ENCODE results near the gene RAD21L1. TPM values are rescaled to one million over a fixed set of nuclear protein-coding genes. Genes with fewer than 3 reads are reported as not detected.
"Not testable (repeated sequence)": the region's sequence is repeated elsewhere in the genome, so short reads cannot be mapped to it uniquely, and the experiment has no call there.

The RAD21L1 gene
- total RNA-seq, 3 donors from 2014 or later, result not detected

DNA sequence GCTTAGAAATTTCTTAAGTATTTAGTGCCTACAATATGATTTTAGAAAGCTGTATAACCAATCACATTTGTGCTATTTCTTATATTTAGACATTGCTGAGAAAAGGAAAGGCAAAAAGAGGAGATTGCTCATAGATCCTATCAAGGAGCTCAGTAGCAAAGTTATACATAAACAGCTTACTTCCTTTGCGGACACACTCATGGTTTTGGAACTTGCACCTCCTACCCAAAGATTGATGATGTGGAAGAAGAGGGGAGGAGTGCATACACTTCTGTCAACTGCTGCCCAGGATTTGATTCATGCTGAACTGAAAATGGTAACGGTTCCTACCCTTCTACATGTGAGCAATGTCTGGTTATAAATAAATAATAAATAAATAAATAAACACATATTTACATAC is 16.7 kb downstream of the RAD21L1 start:
- intact Hi-C loops (cut with DNase I, micrococcal nuclease), result no loop called here

DNA sequence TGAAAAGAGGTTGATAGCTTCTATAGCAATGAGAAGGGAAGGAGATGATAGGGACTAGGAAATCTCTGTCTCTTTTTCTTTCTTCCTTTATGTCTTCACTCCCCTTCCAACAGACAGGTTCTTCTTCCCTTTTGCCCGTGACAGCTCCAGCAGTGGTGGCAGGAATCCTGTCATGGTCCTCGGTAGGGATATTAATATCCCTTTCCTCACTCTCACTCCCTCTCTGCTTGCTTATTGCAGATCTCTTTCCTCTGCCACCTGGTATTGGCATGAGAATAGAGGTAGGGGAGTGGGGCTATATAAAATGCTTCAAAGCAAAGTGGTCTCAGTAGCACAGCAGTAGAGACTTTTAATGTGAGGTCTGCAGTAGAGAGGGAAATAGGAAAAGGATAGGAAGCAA is 19.7 kb downstream of the RAD21L1 start:
- TF ChIP-seq, protein P1, sequence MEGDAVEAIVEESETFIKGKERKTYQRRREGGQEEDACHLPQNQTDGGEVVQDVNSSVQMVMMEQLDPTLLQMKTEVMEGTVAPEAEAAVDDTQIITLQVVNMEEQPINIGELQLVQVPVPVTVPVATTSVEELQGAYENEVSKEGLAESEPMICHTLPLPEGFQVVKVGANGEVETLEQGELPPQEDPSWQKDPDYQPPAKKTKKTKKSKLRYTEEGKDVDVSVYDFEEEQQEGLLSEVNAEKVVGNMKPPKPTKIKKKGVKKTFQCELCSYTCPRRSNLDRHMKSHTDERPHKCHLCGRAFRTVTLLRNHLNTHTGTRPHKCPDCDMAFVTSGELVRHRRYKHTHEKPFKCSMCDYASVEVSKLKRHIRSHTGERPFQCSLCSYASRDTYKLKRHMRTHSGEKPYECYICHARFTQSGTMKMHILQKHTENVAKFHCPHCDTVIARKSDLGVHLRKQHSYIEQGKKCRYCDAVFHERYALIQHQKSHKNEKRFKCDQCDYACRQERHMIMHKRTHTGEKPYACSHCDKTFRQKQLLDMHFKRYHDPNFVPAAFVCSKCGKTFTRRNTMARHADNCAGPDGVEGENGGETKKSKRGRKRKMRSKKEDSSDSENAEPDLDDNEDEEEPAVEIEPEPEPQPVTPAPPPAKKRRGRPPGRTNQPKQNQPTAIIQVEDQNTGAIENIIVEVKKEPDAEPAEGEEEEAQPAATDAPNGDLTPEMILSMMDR (IDR thresholded peaks at IDR 0.05), result no peak
- intact Hi-C loops (cut with DNase I, micrococcal nuclease), result no loop called here
- no peaks in the 10 kb centered on the region for H3K36me3 ChIP-seq (ENCODE audit: low read depth)
- H3K9me3 ChIP-seq, result no peaks in the 10 kb centered on the region
- H3K4me3 ChIP-seq, result no peak overlapping the region
- H3K4me1 ChIP-seq (ENCODE audit: low read depth), result no peaks in the 10 kb centered on the region
- no peak for ATAC-seq
- DNase-seq, result no peak

More for the DNA sequence above, 16.7 kb downstream of the RAD21L1 start:
- TF ChIP-seq, protein P1 (IDR thresholded peaks at IDR 0.05), result no peak
- DNase-seq, result no peak
- H3K4me3 ChIP-seq, result no peak overlapping the region
- H3K4me1 ChIP-seq (ENCODE audit: low read depth), result no peaks in the 10 kb centered on the region
- no peak for ATAC-seq
- H3K9me3 ChIP-seq, result no peaks in the 10 kb centered on the region
- H3K36me3 ChIP-seq (ENCODE audit: low read depth), result no peaks in the 10 kb centered on the region

DNA sequence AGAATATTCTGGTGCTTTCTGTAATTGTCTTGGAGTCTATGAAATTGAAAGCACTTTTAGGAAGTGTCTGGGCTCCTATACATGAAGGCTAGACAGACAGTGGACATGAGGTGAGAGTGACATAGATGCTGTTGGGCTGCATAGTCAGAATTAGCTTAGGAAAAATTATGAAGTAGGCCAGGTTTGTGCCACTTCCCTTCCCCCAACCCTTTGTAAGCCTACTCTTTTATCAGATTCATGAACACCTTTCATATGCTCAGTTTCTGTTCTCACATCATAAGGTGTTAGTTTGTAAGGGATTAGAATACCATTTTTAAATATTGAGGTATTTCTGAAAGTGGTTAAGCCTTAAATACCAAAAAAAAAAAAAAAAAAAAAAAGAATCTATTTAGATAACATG is 21.8 kb downstream of the RAD21L1 start:
- no peaks in the 10 kb centered on the region for H3K4me1 ChIP-seq (ENCODE audit: low read depth)
- TF ChIP-seq, protein P1 (IDR thresholded peaks at IDR 0.05), result no peak
- H3K4me3 ChIP-seq, result no peak overlapping the region
- no peak for DNase-seq
- no peak for ATAC-seq
- no peaks in the 10 kb centered on the region for H3K9me3 ChIP-seq
- H3K36me3 ChIP-seq (ENCODE audit: low read depth), result no peaks in the 10 kb centered on the region
- intact Hi-C loops (cut with DNase I, micrococcal nuclease), result no loop called here

DNA sequence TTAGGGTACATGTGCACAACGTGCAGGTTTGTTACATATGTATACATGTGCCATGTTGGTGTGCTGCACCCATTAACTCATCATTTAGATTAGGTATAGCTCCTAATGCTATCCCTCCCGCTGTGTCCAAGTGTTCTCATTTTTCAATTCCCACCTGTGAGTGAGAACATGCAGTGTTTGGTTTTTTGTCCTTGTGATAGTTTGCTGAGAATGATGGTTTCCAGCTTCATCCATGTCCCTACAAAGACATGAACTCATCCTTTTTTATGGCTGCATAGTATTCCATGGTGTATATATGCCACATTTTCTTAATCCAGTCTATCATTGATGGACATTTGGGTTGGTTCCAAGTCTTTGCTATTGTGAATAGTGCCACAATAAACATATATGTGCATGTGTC is 24.4 kb downstream of the RAD21L1 start:
- H3K9me3 ChIP-seq; H3K4me3 ChIP-seq; DNase-seq; ATAC-seq; H3K36me3 ChIP-seq (ENCODE audit: low read depth); H3K4me1 ChIP-seq (ENCODE audit: low read depth); intact Hi-C loops (cut with DNase I, micrococcal nuclease): not testable (repeated sequence)

DNA sequence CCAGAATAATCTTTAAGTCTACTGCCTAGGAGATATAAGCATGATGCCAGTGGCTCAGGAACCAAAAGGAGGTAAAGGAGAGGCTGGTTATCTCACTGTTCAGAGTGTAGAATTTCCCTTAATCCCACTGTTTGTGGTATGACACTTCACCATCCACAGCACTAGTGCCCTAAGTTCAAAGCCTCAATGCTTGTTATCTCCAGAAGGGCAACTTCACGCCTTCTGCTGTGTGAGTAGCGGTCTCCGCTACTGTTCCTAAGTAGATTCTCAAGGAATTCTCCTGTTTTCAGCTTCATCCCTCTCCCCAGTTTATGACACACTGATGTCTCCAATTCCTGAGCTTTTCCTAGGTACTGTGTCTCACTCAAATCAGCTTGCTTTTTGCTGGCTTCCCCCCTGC is 26.6 kb downstream of the RAD21L1 start:
- Histone ChIP-seq H3K4me1 (ENCODE audit: low read depth) (no peaks in the 10 kb centered on the region), H3K9me3 (no peaks in the 10 kb centered on the region), H3K36me3 (ENCODE audit: low read depth) (no peaks in the 10 kb centered on the region), H3K4me3 (no peak overlapping the region)
- TF ChIP-seq, protein P1 (IDR thresholded peaks at IDR 0.05), result no peak
- intact Hi-C loops (cut with DNase I, micrococcal nuclease), result no loop called here
- ATAC-seq (no peak), DNase-seq (no peak)

DNA sequence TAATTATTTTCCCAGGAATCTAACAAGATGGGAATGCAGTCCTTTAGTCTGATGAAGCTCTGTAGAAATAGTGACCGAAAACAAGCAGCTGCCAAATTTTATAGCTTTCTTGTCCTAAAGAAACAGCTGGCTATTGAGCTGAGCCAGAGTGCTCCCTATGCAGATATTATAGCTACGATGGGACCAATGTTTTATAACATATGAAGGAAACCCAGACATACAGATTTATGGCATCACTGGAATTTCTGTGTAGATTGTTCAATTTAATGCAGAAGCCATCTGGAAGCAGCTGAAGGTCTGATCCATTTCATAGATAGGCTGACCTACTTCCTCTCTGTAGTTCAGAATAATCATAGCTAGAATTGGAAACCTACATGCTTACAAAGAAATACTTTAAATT is 28.4 kb downstream of the RAD21L1 start:
- Histone ChIP-seq H3K36me3 (ENCODE audit: low read depth) (no peaks in the 10 kb centered on the region), H3K9me3 (no peaks in the 10 kb centered on the region), H3K4me3 (no peak overlapping the region), H3K4me1 (ENCODE audit: low read depth) (no peaks in the 10 kb centered on the region)
- DNase-seq (no peak), ATAC-seq (no peak)
- intact Hi-C loops (cut with DNase I, micrococcal nuclease), result no loop called here
- TF ChIP-seq, protein P1 (IDR thresholded peaks at IDR 0.05), result no peak

Data from mucosa of descending colon (tissue), 3 donors.